Ureter (tissue), 1 donor: ENCODE data around the gene LIPJ. TPM values are rescaled to one million over a fixed set of nuclear protein-coding genes. Genes with fewer than 3 reads are reported as not detected.

Experiments
- DNase-seq: peaks from one replicate; pipeline ENCODE4 v3.0.0-alpha.2; 2020; ENCODE audit warnings: low spot score
- total RNA-seq: library from RNA; stranded (reverse); gene quantifications from one replicate; pipeline ENCODE4 v1.2.4, GENCODE V29; 2023
- donor health status: DM: yes; HTN: yes; CAD: no.

The LIPJ gene
- total RNA-seq: 0.39 TPM

- no peak for DNase-seq
Measured at GRCh38 chr10:88586462-88586861, at the start of gene LIPJ. LIPJ (plus strand) TSS chr10:88586762; CDS start chr10:88590688, 3,926 bp downstream.

- no peak for DNase-seq
Measured at GRCh38 chr10:88537322-88537721, 49.2 kb upstream of the LIPJ start.

GRCh38 chr10:88538048-88538447 lies 48.5 kb upstream of the LIPJ start:
- DNase-seq: no peak

GRCh38 chr10:88540351-88540750 lies 46.2 kb upstream of the LIPJ start:
- no peak for DNase-seq

GRCh38 chr10:88541116-88541626 lies 45.4 kb upstream of the LIPJ start:
- DNase-seq: no peak

- no peak for DNase-seq
Measured at GRCh38 chr10:88542522-88542921, 44.0 kb upstream of the LIPJ start.

- DNase-seq: no peak
Measured at GRCh38 chr10:88544140-88544870, 42.3 kb upstream of the LIPJ start.

GRCh38 chr10:88545359-88545758 lies 41.2 kb upstream of the LIPJ start:
- no peak for DNase-seq

- DNase-seq: no peak
Measured at GRCh38 chr10:88546497-88546896, 40.1 kb upstream of the LIPJ start.

GRCh38 chr10:88551246-88551645 lies 35.3 kb upstream of the LIPJ start:
- no peak for DNase-seq

GRCh38 chr10:88553116-88553752 lies 33.3 kb upstream of the LIPJ start:
- DNase-seq: peak; percentile 57

- DNase-seq: no peak
Measured at GRCh38 chr10:88555190-88555908, 31.2 kb upstream of the LIPJ start.

GRCh38 chr10:88557256-88557655 lies 29.3 kb upstream of the LIPJ start:
- DNase-seq: no peak

GRCh38 chr10:88557658-88558057 lies 28.9 kb upstream of the LIPJ start:
- DNase-seq: no peak

GRCh38 chr10:88562152-88562551 lies 24.4 kb upstream of the LIPJ start:
- DNase-seq: no peak

- DNase-seq: no peak
Measured at GRCh38 chr10:88565072-88565471, 21.5 kb upstream of the LIPJ start.

- DNase-seq: no peak
Measured at GRCh38 chr10:88582411-88582805, 4.2 kb upstream of the LIPJ start.

GRCh38 chr10:88582806-88583583 lies 3.6 kb upstream of the LIPJ start, which contains the start of gene RNLS:
RNLS (minus strand) TSS chr10:88583318.
- peak; percentile 80 for DNase-seq

- DNase-seq: no peak
Measured at GRCh38 chr10:88583584-88583957, 3.0 kb upstream of the LIPJ start.

GRCh38 chr10:88592381-88592780 lies 5.8 kb downstream of the LIPJ start:
- no peak for DNase-seq

- no peak for DNase-seq
Measured at GRCh38 chr10:88592906-88593305, 6.3 kb downstream of the LIPJ start.

GRCh38 chr10:88594482-88594881 lies 7.9 kb downstream of the LIPJ start:
- no peak for DNase-seq
